CD4-positive, alpha-beta T cell treated with Interferon gamma for 1 hour (primary cell): ENCODE data around the gene PITPNC1.
"Not testable (repeated sequence)": the region's sequence is repeated elsewhere in the genome, so short reads cannot be mapped to it uniquely, and the experiment has no call there.

Experiments used
- DNase-seq: peaks from one replicate; pipeline ENCODE4 v3.0.0-alpha.2; 2020

PITPNC1 gene

GRCh38 chr17:67707442-67707841 lies 330.4 kb downstream of the PITPNC1 start:
- DNase-seq = no peak

GRCh38 chr17:67708378-67708777 lies 331.3 kb downstream of the PITPNC1 start:
- DNase-seq = no peak

- DNase-seq = no peak
These were observed 334.8 kb downstream of the PITPNC1 start for GRCh38 chr17:67711916-67712315.

- no peak for DNase-seq
These were observed 335.3 kb downstream of the PITPNC1 start for GRCh38 chr17:67712375-67712774.

GRCh38 chr17:67713169-67713568 lies 336.1 kb downstream of the PITPNC1 start:
- DNase-seq = no peak

GRCh38 chr17:67716405-67716798 lies 339.3 kb downstream of the PITPNC1 start:
- no peak for DNase-seq

GRCh38 chr17:67717192-67717623 lies 340.1 kb downstream of the PITPNC1 start:
- no peak for DNase-seq

GRCh38 chr17:67717624-67718324 lies 340.7 kb downstream of the PITPNC1 start, which contains the start of gene NOL11:
NOL11 (plus strand) TSS chr17:67717936; CDS start chr17:67717948, 12 bp downstream.
- peak; percentile 99 for DNase-seq

GRCh38 chr17:67718325-67718941 lies 341.4 kb downstream of the PITPNC1 start:
- DNase-seq = peak; percentile 2

- DNase-seq = no peak
These were observed 348.3 kb downstream of the PITPNC1 start for GRCh38 chr17:67725373-67725791.

GRCh38 chr17:67725807-67726206 lies 348.7 kb downstream of the PITPNC1 start:
- no peak for DNase-seq

- DNase-seq = not testable (repeated sequence)
These were observed 350.3 kb downstream of the PITPNC1 start for GRCh38 chr17:67727152-67728039.

- DNase-seq = no peak
These were observed 352.8 kb downstream of the PITPNC1 start for GRCh38 chr17:67729903-67730302.

GRCh38 chr17:67730731-67731130 lies 353.6 kb downstream of the PITPNC1 start:
- no peak for DNase-seq

GRCh38 chr17:67733449-67733848 lies 356.4 kb downstream of the PITPNC1 start:
- no peak for DNase-seq

GRCh38 chr17:67737145-67737544 lies 360.1 kb downstream of the PITPNC1 start:
- DNase-seq = no peak

- DNase-seq = no peak
These were observed 364.9 kb downstream of the PITPNC1 start for GRCh38 chr17:67742025-67742424.
